ENCODE data around the gene PCDH9. TPM values are rescaled to one million over a fixed set of nuclear protein-coding genes. Genes with fewer than 3 reads are reported as not detected.

Gene PCDH9
- total and polyA plus RNA-seq, 2 experiments from 2014 or later, result 0.31 to 0.52 TPM

GRCh38 chr13:66663711-66664110, 566.4 kb downstream of the PCDH9 start (continued):
- TF ChIP-seq, protein P1, sequence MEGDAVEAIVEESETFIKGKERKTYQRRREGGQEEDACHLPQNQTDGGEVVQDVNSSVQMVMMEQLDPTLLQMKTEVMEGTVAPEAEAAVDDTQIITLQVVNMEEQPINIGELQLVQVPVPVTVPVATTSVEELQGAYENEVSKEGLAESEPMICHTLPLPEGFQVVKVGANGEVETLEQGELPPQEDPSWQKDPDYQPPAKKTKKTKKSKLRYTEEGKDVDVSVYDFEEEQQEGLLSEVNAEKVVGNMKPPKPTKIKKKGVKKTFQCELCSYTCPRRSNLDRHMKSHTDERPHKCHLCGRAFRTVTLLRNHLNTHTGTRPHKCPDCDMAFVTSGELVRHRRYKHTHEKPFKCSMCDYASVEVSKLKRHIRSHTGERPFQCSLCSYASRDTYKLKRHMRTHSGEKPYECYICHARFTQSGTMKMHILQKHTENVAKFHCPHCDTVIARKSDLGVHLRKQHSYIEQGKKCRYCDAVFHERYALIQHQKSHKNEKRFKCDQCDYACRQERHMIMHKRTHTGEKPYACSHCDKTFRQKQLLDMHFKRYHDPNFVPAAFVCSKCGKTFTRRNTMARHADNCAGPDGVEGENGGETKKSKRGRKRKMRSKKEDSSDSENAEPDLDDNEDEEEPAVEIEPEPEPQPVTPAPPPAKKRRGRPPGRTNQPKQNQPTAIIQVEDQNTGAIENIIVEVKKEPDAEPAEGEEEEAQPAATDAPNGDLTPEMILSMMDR (conservative IDR thresholded peaks at IDR 0.05; ENCODE audit: low read depth in 2 of 2), result no peak
- TF ChIP-seq EZH2phosphoT487 (IDR thresholded peaks at IDR 0.05; ENCODE audit: unreplicated experiment), result no peak
- no peak for TF ChIP-seq ZNF114 (CRISPR knock-in tag; IDR thresholded peaks at IDR 0.05)
- no peak for TF ChIP-seq CREB1 (CRISPR knock-in tag; IDR thresholded peaks at IDR 0.05; ENCODE audit: low read depth)

DNA sequence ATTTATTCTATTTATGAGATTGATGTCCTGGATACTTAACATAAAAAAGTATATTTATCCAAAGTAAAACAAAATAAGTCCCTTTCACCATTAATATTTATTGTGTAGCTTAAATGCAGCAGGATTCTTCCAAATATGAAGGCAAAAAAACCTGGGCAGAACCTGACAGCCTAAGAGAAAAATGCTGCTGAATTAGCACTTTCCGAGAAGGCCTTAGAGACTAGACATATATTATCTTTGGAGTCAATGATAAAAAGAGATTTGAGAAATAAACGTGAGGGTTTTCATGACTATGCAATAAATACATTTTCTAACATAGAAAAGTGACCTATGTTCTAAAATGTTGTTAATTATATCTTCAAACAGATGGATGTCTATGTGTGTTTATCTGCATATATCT, 566.9 kb downstream of the PCDH9 start:
- ATAC-seq (no peak), DNase-seq (ENCODE audit: low spot score) (no peak)
- Mint-ChIP-seq H3K4me1 (no peaks in the 10 kb centered on the region), H3K27ac (no peak overlapping the region), H3K36me3 (ENCODE audit: low read depth) (no peaks in the 10 kb centered on the region), H3K27me3 (ENCODE audit: insufficient read depth, low read depth, poor library complexity) (no peaks in the 10 kb centered on the region), H3K4me3 (no peak overlapping the region), H3K9me3 (no peaks in the 10 kb centered on the region)
- H3F3A ChIP-seq (replicated peaks; ENCODE audit: low read depth), result no peaks in the 10 kb centered on the region
- H3K27ac ChIP-seq (ENCODE audit: low read depth), result no peak overlapping the region
- no peaks in the 10 kb centered on the region for H3K79me2 ChIP-seq (replicated peaks; ENCODE audit: insufficient read depth)
- no peaks in the 10 kb centered on the region for H4K20me1 ChIP-seq (replicated peaks; ENCODE audit: insufficient read depth)
- H3K4me3 ChIP-seq, result no peak overlapping the region
- H3K4me2 ChIP-seq, result no peak overlapping the region
- no peaks in the 10 kb centered on the region for H3K4me1 ChIP-seq (ENCODE audit: insufficient read depth)
- H3K36me3 ChIP-seq (ENCODE audit: insufficient read depth), result no peaks in the 10 kb centered on the region
- H2AFZ ChIP-seq, result no peak overlapping the region
- H3K9me2 ChIP-seq (ENCODE audit: insufficient read depth), result no peaks in the 10 kb centered on the region
- H3K27me3 ChIP-seq (ENCODE audit: insufficient read depth), result no peaks in the 10 kb centered on the region
- TF ChIP-seq JUNB (IDR thresholded peaks at IDR 0.05; ENCODE audit: unreplicated experiment) (no peak), STAT1 (IDR thresholded peaks at IDR 0.05; ENCODE audit: unreplicated experiment) (no peak), ZNF331 (CRISPR knock-in tag; IDR thresholded peaks at IDR 0.05; ENCODE audit: low read depth) (no peak), CREB1 (CRISPR knock-in tag; IDR thresholded peaks at IDR 0.05; ENCODE audit: low read depth) (no peak), POLR2AphosphoS5 (IDR thresholded peaks at IDR 0.05; ENCODE audit: low read depth) (no peak), ZNF114 (CRISPR knock-in tag; IDR thresholded peaks at IDR 0.05) (no peak)
- TF ChIP-seq, protein P2, sequence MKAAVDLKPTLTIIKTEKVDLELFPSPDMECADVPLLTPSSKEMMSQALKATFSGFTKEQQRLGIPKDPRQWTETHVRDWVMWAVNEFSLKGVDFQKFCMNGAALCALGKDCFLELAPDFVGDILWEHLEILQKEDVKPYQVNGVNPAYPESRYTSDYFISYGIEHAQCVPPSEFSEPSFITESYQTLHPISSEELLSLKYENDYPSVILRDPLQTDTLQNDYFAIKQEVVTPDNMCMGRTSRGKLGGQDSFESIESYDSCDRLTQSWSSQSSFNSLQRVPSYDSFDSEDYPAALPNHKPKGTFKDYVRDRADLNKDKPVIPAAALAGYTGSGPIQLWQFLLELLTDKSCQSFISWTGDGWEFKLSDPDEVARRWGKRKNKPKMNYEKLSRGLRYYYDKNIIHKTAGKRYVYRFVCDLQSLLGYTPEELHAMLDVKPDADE (IDR thresholded peaks at IDR 0.05), result no peak
- TF ChIP-seq, protein P1 (conservative IDR thresholded peaks at IDR 0.05; ENCODE audit: low read depth in 2 of 2), result no peak
- TF ChIP-seq, protein P3, sequence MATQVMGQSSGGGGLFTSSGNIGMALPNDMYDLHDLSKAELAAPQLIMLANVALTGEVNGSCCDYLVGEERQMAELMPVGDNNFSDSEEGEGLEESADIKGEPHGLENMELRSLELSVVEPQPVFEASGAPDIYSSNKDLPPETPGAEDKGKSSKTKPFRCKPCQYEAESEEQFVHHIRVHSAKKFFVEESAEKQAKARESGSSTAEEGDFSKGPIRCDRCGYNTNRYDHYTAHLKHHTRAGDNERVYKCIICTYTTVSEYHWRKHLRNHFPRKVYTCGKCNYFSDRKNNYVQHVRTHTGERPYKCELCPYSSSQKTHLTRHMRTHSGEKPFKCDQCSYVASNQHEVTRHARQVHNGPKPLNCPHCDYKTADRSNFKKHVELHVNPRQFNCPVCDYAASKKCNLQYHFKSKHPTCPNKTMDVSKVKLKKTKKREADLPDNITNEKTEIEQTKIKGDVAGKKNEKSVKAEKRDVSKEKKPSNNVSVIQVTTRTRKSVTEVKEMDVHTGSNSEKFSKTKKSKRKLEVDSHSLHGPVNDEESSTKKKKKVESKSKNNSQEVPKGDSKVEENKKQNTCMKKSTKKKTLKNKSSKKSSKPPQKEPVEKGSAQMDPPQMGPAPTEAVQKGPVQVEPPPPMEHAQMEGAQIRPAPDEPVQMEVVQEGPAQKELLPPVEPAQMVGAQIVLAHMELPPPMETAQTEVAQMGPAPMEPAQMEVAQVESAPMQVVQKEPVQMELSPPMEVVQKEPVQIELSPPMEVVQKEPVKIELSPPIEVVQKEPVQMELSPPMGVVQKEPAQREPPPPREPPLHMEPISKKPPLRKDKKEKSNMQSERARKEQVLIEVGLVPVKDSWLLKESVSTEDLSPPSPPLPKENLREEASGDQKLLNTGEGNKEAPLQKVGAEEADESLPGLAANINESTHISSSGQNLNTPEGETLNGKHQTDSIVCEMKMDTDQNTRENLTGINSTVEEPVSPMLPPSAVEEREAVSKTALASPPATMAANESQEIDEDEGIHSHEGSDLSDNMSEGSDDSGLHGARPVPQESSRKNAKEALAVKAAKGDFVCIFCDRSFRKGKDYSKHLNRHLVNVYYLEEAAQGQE (IDR thresholded peaks at IDR 0.05; ENCODE audit: unreplicated experiment), result no peak

Data from GM23338 (cell line).